PFSK-1 (cell line): ENCODE results near the gene PDIA2.

Experiments
- POLR2AphosphoS5 ChIP-seq: IDR thresholded peaks from 2 replicates; pipeline ENCODE4 v1.6.1; 2012; ENCODE audit warnings: low read depth, mild to moderate bottlenecking, control low read depth, low read length, moderate library complexity
- TAF1 ChIP-seq: IDR thresholded peaks from 2 replicates; pipeline ENCODE4 v1.6.1; 2012; ENCODE audit warnings: low read length, control low read depth, borderline replicate concordance; ENCODE audit not compliant: insufficient read depth
- TF ChIP-seq, protein P1 (sequence below), 2 experiments: IDR thresholded peaks; 2 replicates each; pipeline versions ENCODE4 v1.6.1 to v1.8.0; 2011 to 2012; ENCODE audit warnings: low read depth in 2 of 2, low read length in 2 of 2, control low read depth in 1 of 2, inconsistent platforms in 1 of 2, mild to moderate bottlenecking in 1 of 2, moderate library complexity in 1 of 2; ENCODE audit not compliant: insufficient read depth in 1 of 2

DNA sequence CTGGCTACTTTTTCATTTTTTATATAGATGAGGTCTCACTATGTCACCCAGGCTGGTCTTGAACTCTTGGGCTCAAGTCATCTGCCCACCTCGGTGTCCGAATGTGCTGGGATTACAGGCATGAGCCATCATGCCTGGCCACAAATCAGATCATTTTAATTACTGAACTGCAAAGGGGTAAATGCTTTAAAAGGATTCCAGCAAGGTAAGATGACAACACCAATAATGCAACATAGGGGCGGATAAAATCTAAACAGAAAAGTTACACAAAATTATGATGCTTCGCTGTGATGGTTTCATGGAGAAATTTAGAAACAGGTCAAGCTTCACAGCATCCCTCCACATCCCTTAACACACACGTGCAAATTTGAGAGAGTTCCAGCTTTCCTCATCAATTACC is 37.2 kb downstream of the PDIA2 start:
- TF ChIP-seq POLR2AphosphoS5 (no peak), TAF1 (no peak)
- TF ChIP-seq, protein P1, sequence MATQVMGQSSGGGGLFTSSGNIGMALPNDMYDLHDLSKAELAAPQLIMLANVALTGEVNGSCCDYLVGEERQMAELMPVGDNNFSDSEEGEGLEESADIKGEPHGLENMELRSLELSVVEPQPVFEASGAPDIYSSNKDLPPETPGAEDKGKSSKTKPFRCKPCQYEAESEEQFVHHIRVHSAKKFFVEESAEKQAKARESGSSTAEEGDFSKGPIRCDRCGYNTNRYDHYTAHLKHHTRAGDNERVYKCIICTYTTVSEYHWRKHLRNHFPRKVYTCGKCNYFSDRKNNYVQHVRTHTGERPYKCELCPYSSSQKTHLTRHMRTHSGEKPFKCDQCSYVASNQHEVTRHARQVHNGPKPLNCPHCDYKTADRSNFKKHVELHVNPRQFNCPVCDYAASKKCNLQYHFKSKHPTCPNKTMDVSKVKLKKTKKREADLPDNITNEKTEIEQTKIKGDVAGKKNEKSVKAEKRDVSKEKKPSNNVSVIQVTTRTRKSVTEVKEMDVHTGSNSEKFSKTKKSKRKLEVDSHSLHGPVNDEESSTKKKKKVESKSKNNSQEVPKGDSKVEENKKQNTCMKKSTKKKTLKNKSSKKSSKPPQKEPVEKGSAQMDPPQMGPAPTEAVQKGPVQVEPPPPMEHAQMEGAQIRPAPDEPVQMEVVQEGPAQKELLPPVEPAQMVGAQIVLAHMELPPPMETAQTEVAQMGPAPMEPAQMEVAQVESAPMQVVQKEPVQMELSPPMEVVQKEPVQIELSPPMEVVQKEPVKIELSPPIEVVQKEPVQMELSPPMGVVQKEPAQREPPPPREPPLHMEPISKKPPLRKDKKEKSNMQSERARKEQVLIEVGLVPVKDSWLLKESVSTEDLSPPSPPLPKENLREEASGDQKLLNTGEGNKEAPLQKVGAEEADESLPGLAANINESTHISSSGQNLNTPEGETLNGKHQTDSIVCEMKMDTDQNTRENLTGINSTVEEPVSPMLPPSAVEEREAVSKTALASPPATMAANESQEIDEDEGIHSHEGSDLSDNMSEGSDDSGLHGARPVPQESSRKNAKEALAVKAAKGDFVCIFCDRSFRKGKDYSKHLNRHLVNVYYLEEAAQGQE (IDR thresholded peaks at IDR 0.05; ENCODE audit: insufficient read depth in 1 of 2, low read depth in 2 of 2, low read length in 2 of 2) = no peak
